Fibroblast of skin of right biceps (primary cell): ENCODE measurements around the gene CLUH.

Experiments
- DNase-seq: peaks from one replicate; pipeline ENCODE4 v3.0.0-alpha.2; 2013

CLUH gene

GRCh38 chr17:2716649-2717048 lies 5.1 kb upstream of the CLUH start:
- no peak for DNase-seq

- no peak for DNase-seq
Observed at GRCh38 chr17:2713881-2714280, 2.3 kb upstream of the CLUH start.

- DNase-seq = no peak
Observed at GRCh38 chr17:2712300-2713043, 908 bp upstream of the CLUH start.

GRCh38 chr17:2710803-2711607 lies 559 bp downstream of the CLUH start:
- DNase-seq = no peak

- no peak for DNase-seq
Observed at GRCh38 chr17:2710071-2710802, 1.3 kb downstream of the CLUH start.

GRCh38 chr17:2709183-2709661 lies 2.3 kb downstream of the CLUH start:
- DNase-seq = no peak

GRCh38 chr17:2708585-2709182 lies 2.9 kb downstream of the CLUH start:
- no peak for DNase-seq

GRCh38 chr17:2707721-2708584 lies 3.6 kb downstream of the CLUH start:
- DNase-seq = no peak

GRCh38 chr17:2706911-2707510 lies 4.6 kb downstream of the CLUH start:
- DNase-seq = no peak

- no peak for DNase-seq
Observed at GRCh38 chr17:2705888-2706795, 5.4 kb downstream of the CLUH start.

GRCh38 chr17:2705263-2705662 lies 6.3 kb downstream of the CLUH start:
- no peak for DNase-seq

GRCh38 chr17:2704890-2705248 lies 6.7 kb downstream of the CLUH start:
- DNase-seq = no peak

- DNase-seq = no peak
Observed at GRCh38 chr17:2704031-2704889, 7.3 kb downstream of the CLUH start.

GRCh38 chr17:2703606-2704005 lies 8.0 kb downstream of the CLUH start:
- no peak for DNase-seq

- no peak for DNase-seq
Observed at GRCh38 chr17:2703181-2703580, 8.4 kb downstream of the CLUH start.

GRCh38 chr17:2701996-2702741 lies 9.4 kb downstream of the CLUH start:
- no peak for DNase-seq

GRCh38 chr17:2701161-2701995 lies 10.2 kb downstream of the CLUH start:
- no peak for DNase-seq
